A549 (cell line): ENCODE results near the gene TEX36.

Experiments
- BCL3 ChIP-seq: fragments of >200 bp; sonication (Bioruptor Twin); formaldehyde crosslinking; IDR thresholded peaks from 3 replicates; pipeline ENCODE4 v1.6.1; 2016
- CTCF ChIP-seq: fragments of >200 bp; sonication (Bioruptor Twin); formaldehyde crosslinking; IDR thresholded peaks from 3 replicates; pipeline ENCODE4 v1.5.1; 2016
- EP300 ChIP-seq, 2 experiments: fragments of >200 bp; sonication (Bioruptor Twin); formaldehyde crosslinking; IDR thresholded peaks; 2 replicates in 1 of 2; 3 replicates in 1 of 2; pipeline ENCODE4 v1.6.1; 2016 to 2017
- HOXB13 ChIP-seq: fragments of 250-450 bp; sonication (Bioruptor Pico); IDR thresholded peaks from 2 replicates; pipeline ENCODE4 v1.5.0; 2020; ENCODE audit warnings: low read depth, mild to moderate bottlenecking, moderate library complexity

- no peak for TF ChIP-seq CTCF
- no peak for TF ChIP-seq EP300 (IDR thresholded peaks at IDR 0.05)
- no peak for TF ChIP-seq HOXB13 (CRISPR knock-in tag)
- TF ChIP-seq BCL3, result no peak
Observed at GRCh38 chr10:125699562-125700143, 16.7 kb upstream of the TEX36 start.
